ENCODE measurements around the gene ACTMAP. TPM values are rescaled to one million over a fixed set of nuclear protein-coding genes. Genes with fewer than 3 reads are reported as not detected.

Gene ACTMAP
- total and polyA plus RNA-seq, 4 donors: 0.93 to 7.7 (median 3.0) TPM

GRCh38 chr19:40709817-40710216 is 40.5 kb downstream of the ACTMAP start:
- peaks cover 12 to 35% (median 23%) of the 10 kb centered on the region in 4 donors for H3K36me3 ChIP-seq (ENCODE audit: control insufficient read depth in 4 of 4, insufficient read depth in 3 of 4, low read depth in 1 of 4, low read length in 3 of 4)
- 97% methylated on average over 5 of the region's 5 CpGs for WGBS

GRCh38 chr19:40707615-40708014 is 42.7 kb downstream of the ACTMAP start:
- WGBS: 99% methylated on average over 7 of the region's 7 CpGs
- no peak for TF ChIP-seq SP1 (IDR thresholded peaks at IDR 0.05)
- TF ChIP-seq YY1 (IDR thresholded peaks at IDR 0.05): no peak
- no peak for TF ChIP-seq HNF4G (IDR thresholded peaks at IDR 0.05)
- TF ChIP-seq EGR1 (IDR thresholded peaks at IDR 0.05; ENCODE audit: low read depth in 2 of 2): no peak
- no peak for TF ChIP-seq RAD21 (IDR thresholded peaks at IDR 0.05)
- TF ChIP-seq HNF4A (conservative IDR thresholded peaks at IDR 0.05): no peak
- TF ChIP-seq MAX (IDR thresholded peaks at IDR 0.05): no peak
- no peak for TF ChIP-seq RXRA (IDR thresholded peaks at IDR 0.05)
- no peak for TF ChIP-seq REST (IDR thresholded peaks at IDR 0.05)

More at GRCh38 chr19:40709817-40710216, 40.5 kb downstream of the ACTMAP start:
- H3K4me1 ChIP-seq (ENCODE audit: control insufficient read depth in 4 of 4, insufficient read depth in 4 of 4, low read length in 3 of 4): peaks cover 2 to 7% (median 5%) of the 10 kb centered on the region in 4 donors
- no peak for DNase-seq (ENCODE audit: low spot score)
- H3K9ac ChIP-seq (ENCODE audit: low read depth in 1 of 2, low read length in 2 of 2): no peak overlapping the region
- no peak overlapping the region for H3K4me3 ChIP-seq (ENCODE audit: low read depth in 1 of 3, low read length in 3 of 3)
- no peaks in the 10 kb centered on the region for H3K9me3 ChIP-seq (ENCODE audit: control insufficient read depth in 4 of 4, low read length in 3 of 4)
- H3K27ac ChIP-seq (ENCODE audit: low read depth in 1 of 2, low read length in 2 of 2): no peak overlapping the region
- no peaks in the 10 kb centered on the region for H3K27me3 ChIP-seq (ENCODE audit: control insufficient read depth in 4 of 4, insufficient read depth in 4 of 4, low read length in 3 of 4)
- TF ChIP-seq RXRA (IDR thresholded peaks at IDR 0.05): no peak
- TF ChIP-seq HNF4A (conservative IDR thresholded peaks at IDR 0.05): no peak
- no peak for TF ChIP-seq JUND (IDR thresholded peaks at IDR 0.05)
- TF ChIP-seq HNF4G (IDR thresholded peaks at IDR 0.05): no peak
- TF ChIP-seq ATF3 (IDR thresholded peaks at IDR 0.05): no peak
- no peak for TF ChIP-seq MAX (IDR thresholded peaks at IDR 0.05)
- TF ChIP-seq FOXA1 (IDR thresholded peaks at IDR 0.05): no peak
- no peak for TF ChIP-seq ZBTB33 (IDR thresholded peaks at IDR 0.05)
- TF ChIP-seq FOXA2 (IDR thresholded peaks at IDR 0.05): no peak
- TF ChIP-seq EGR1 (IDR thresholded peaks at IDR 0.05; ENCODE audit: low read depth in 2 of 2): no peak
- no peak for TF ChIP-seq GABPA (IDR thresholded peaks at IDR 0.05 in 1 of 2, conservative IDR thresholded peaks at IDR 0.05 in 1 of 2)
- no peak for TF ChIP-seq REST (IDR thresholded peaks at IDR 0.05)

More at GRCh38 chr19:40707615-40708014, 42.7 kb downstream of the ACTMAP start:
- Histone ChIP-seq H3K4me3 (ENCODE audit: low read depth in 1 of 3, low read length in 3 of 3) (no peak overlapping the region), H3K9me3 (ENCODE audit: control insufficient read depth in 4 of 4, low read length in 3 of 4) (no peaks in the 10 kb centered on the region), H3K9ac (ENCODE audit: low read depth in 1 of 2, low read length in 2 of 2) (no peak overlapping the region), H3K4me1 (ENCODE audit: control insufficient read depth in 4 of 4, insufficient read depth in 4 of 4, low read length in 3 of 4) (no peaks in the 10 kb centered on the region), H3K27ac (ENCODE audit: low read depth in 1 of 2, low read length in 2 of 2) (no peak overlapping the region), H3K27me3 (ENCODE audit: control insufficient read depth in 4 of 4, insufficient read depth in 4 of 4, low read length in 3 of 4) (no peaks in the 10 kb centered on the region), H3K36me3 (ENCODE audit: control insufficient read depth in 4 of 4, insufficient read depth in 3 of 4, low read depth in 1 of 4, low read length in 3 of 4) (peaks cover 17 to 51% (median 35%) of the 10 kb centered on the region in 4 donors)
- DNase-seq (ENCODE audit: low spot score): no peak

All from liver (tissue), 9 donors.